ENCODE data around the gene ALKBH5. TPM values are rescaled to one million over a fixed set of nuclear protein-coding genes. Genes with fewer than 3 reads are reported as not detected.

The ALKBH5 gene
- polyA plus RNA-seq, 4 donors = 65.2 to 71.8 (median 68.8) TPM

DNA sequence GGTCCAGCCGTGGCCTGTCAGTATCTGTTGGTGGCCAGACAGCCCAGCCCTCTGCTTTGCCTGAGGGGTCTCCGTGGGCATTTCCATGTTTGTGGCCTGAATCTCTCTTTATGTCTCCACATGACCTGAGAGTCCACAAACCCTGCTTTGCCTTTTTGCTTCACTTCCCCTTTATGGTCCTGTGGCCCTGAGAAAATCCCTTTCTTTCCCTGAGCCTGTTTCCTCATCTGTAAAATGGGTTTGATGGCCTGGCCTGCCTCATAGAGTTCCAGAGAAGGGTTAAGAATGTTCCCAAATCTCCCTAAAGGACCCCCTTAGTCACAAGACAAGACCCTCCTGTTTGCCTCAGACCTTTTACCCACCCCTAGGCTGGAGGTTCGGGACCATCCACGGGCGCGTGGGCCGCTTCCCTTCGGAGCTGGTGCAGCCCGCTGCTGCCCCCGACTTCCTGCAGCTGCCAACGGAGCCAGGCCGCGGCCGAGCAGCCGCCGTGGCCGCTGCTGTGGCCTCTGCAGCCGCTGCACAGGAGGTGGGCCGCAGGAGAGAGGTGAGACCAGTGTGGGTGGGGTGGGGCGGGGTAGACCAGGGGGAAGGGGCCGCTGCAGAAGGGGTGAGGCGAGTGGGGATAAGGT is 26.2 kb upstream of the ALKBH5 start:
- no peak for DNase-seq (ENCODE audit: low read depth in 4 of 4, low spot score in 3 of 4)

DNA sequence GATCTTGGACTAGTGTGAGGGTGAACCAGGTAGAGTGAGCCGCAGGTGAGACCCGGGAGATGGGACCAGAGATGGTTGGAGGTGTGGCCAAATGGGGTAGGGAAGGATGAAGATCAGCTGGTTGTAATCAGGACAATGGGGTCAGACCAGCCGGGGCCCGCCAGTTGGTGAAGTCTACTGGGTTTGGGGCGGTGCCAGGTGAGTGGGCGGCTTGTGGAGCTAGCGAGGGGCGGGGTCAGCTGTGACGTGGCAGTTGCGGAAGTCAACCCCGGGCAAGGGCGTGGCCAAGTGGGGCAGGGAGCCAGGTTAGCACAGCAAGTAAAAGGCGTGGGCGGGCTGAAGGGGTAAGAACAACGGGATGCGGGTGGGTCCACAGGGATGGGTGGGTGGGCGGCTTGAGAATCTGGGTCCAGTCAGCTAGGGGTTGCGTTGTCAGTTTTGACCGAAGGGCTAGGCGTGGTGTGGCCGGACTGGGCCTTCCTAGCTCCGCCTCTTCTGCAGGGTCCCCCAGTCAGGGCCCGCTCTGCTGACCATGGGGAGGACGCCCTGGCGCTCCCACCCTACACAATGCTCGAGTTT is 25.5 kb upstream of the ALKBH5 start:
- DNase-seq (ENCODE audit: low read depth in 4 of 4, low spot score in 3 of 4) = peak; percentile 55 to 74 (median 66)

DNA sequence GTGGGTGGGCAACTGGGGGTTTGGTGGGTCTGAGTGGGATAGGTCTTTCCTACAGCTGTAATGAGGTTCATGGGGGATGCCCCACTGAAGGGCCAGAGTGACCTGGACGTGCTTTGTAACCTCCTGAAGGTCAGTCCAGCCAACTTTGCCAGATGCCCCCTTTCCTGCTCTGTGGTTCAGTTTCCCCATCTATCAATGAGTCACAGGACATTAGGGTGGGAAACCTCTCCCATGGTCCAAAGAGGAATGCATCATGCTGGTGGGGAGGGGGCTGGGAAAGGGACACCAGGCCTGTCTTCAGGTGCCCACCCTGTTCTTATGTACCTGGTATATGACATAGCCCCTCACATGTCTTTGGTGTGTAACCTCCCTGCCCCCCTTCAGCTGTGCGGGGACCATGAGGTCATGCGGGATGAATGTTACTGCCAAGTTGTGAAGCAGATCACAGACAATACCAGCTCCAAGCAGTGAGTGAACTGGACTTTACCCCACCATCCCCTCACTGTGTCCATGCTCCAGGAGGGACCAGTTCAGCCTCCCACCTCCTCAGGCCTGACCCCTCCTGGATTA is 24.0 kb upstream of the ALKBH5 start:
- DNase-seq (ENCODE audit: low read depth in 4 of 4, low spot score in 3 of 4) = no peak

DNA sequence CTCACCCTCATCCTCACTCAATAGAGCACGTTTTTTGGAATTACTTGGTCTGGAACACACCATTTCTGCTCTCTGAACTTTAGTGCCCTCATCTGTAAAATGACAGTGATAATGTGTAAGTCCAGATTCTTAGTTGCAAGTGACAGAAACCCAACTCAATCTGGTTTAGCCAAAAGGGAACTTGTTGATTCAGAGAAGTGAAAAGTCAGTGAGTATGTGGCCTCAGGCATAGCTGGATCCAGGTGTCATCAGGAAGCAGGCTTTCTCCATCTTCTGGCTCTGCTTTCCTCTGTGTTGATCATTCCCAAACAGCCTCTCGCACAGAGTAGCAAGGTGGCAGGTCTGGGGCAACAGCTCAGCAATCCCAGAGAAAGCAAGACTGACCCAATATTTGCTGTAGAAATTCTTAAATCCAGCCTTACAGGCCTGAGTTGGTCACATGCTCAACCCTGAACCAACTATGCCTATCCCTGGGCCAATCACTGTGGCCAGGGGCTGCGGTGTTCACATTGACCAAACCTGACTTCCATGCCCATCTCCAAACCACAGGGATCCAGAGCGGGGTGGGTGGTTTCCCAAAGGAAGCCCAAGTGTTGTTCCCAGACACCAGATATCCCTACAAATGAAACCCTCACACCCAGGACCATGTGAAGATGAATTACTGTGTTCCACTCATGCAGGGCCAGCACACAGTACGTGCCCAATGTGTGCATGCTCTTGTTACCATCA is 23.3 kb upstream of the ALKBH5 start:
- DNase-seq (ENCODE audit: low read depth in 4 of 4, low spot score in 3 of 4) = no peak

DNA sequence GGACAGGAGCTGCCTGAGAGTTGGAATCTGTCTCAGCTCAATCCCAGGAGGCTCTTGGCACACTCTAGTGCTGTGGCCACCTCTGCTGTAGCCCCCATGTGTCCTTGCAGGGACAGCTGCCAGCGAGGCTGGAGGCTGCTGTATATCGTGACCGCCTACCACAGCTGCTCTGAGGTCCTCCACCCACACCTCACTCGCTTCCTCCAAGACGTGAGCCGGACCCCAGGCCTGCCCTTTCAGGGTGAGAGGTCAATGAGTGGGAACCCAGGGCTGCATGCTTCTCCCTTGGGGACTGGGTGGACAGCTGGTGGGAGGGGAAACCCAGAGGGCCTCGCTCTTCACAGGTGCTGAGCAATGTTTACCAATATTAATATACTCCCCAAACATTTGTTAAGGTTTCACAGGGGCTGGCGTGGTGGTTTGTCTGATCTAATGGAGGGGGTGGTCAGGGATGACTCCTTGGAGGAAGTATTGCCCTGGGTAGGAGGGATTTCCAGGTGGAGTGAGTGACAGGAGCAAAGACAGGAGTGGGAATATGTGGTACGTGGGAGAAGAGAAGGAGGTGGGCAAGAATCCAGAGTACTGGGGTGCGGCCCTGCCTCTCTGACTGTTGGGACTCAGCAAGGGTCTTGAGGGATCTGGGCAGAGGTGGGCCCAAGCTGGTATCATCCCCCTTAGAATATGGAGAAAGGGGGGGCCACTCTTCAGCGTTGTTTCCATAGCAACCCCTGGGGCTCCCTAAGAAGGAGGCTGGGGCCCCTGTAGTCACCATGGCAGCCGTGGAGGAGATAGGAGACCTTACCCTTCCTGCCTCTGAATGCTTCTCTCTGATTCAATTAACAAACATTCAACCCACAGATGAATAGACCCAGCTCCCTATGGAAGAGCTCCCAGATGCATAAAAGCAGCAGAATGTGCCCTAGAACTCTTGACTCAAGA is 22.2 kb upstream of the ALKBH5 start:
- no peak for DNase-seq (ENCODE audit: low read depth in 4 of 4, low spot score in 3 of 4)

DNA sequence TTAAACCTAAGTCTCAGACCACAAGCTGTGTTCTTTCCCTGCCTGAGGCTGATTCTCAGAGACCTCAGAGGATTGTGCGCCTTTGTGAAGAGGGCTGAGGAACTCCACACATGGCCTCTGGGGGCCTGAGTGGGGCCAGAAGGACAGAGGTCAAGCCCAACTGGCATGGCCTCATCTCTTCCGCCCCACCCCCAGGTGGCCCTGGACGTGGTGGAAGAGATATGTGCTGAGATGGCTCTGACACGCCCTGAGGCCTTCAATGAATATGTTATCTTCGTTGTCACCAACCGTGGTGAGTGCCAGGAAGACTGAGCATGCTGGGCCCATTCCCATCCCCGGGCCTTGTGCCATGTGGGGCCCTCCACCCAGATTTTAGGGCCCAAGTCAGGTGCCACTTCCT is 20.1 kb upstream of the ALKBH5 start:
- no peak for DNase-seq (ENCODE audit: low read depth in 4 of 4, low spot score in 3 of 4)

DNA sequence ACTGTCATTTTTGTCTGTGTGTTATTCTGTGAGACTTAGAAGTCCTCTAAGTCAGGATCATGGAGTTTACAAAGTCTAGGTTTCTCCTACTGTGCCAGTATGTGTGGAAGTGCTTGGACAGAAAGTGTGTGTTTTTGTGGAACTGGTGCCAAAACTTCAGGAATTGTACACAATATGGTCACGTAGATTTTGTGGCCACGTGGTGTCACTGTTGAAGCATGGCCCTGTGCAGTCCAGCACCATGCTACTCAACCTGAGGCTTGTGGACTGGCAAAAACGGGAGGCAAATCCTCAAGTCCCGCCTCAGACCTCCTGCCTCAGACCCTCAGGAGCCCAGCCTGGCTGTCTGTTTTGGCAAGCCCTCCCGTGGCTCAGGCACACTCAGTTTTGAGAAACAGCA is 16.7 kb upstream of the ALKBH5 start:
- no peak for DNase-seq (ENCODE audit: low read depth in 4 of 4, low spot score in 3 of 4)

DNA sequence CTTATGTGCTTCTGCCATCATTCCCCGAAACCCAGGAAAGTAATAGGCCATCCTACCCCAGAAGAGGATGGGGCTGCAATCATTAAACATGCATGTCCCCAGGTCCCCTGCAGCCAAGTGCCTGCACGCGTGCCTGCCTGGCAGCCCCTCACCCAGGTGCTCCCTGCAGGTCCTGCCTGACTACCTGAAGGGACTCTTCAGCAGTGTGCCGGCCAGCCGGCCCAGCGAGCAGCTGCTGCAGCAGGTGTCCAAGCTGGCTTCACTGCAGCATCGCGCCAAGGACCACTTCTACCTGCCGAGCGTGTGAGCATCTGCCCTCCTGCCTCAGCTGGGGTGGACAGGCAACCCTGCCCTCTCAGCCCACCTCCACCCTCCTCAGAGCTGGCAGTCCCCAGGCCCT is 16.2 kb upstream of the ALKBH5 start:
- DNase-seq (ENCODE audit: low read depth in 4 of 4, low spot score in 3 of 4) = no peak

DNA sequence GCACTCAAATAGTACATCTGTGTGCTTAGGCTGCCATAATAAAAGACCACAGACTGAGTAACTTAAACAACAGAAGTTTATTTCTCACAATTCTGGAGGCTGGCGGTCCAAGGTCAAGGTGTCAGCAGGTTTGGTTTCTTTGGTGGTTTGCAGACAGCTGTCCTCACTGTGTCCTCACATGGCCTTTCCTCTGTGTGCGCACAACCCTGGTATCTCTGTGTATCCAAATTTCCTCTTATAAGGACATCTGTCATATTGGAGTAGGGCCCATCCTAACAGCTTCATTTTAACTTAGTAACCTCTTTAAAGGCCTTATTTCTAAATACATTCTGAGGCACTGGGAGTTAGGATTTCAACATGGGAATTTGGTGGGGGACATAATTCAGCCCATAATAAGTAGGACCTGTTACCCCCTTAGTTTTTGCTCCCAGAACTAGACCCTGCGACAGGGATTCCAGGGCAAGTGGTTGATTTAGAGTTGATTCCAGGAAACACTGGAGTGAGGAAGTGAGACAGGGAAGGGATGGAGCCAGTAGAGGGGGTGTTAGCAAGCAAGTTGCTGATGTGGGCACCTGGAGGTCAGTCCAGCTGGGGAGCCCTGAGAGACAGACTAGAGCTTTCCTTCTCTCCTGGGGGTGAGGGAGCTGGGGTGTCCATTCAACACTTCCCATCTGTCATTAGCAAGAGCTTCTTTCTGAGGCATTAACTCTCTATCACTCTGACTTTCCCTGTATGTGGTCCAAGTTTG is 10.9 kb upstream of the ALKBH5 start:
- DNase-seq (ENCODE audit: low read depth in 4 of 4, low spot score in 3 of 4) = no peak

DNA sequence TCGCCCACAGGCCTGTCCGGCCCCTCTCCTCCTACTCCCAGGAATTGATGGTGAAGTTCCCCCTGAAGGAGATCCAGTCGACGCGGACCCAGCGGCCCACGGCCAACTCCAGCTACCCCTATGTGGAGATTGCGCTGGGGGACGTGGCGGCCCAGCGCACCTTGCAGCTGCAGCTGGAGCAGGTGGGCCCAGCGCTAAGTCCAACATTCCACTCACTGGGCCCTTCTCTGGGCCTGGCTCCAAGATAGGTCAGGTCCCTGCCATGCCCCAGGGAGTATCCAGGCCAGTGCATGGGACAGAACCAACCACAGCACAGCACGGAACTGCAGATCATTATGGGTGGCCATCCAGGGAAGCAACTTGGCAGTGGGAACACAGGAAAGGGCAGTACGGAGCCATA is 9.9 kb upstream of the ALKBH5 start:
- no peak for DNase-seq (ENCODE audit: low read depth in 4 of 4, low spot score in 3 of 4)

DNA sequence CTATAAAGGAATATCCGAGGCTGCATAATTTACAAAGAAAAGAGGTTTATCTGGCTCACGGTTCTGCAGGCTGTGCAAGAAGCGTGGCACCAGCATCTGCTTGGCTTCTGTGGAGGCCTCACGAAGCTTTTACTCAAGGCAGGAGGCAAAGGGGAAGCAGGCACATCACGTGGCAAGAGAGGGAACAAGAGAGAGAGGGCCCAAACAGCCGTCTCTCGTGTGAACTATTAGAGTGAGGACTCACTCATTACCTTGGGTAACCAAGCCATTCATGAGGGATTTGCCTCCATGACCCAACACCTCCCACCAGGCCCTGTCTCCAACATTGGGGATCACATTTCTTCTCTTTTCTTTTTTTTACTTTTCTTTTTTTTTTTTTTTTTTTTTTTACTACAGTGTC is 7.5 kb upstream of the ALKBH5 start:
- no peak for DNase-seq (ENCODE audit: low read depth in 4 of 4, low spot score in 3 of 4)

DNA sequence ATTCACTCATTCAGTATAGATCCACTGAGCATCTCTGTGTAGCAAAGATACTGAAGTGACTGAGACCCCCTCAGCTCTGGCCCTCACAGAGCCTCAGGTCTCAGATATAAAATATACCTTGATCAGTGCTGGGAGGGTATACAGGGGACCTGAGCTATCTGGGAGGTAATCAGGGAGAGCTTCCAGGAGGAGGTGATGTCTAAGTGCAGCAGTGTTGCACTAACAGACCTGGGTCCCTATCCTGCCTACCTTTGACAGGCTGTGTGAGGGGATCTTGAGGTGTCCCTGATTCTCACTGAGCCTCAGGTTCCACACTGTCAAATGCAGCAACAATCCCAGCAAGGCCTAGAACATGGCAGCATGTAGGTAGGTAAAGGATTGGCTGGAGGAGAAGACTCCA is 6.5 kb upstream of the ALKBH5 start:
- DNase-seq (ENCODE audit: low read depth in 4 of 4, low spot score in 3 of 4) = no peak

DNA sequence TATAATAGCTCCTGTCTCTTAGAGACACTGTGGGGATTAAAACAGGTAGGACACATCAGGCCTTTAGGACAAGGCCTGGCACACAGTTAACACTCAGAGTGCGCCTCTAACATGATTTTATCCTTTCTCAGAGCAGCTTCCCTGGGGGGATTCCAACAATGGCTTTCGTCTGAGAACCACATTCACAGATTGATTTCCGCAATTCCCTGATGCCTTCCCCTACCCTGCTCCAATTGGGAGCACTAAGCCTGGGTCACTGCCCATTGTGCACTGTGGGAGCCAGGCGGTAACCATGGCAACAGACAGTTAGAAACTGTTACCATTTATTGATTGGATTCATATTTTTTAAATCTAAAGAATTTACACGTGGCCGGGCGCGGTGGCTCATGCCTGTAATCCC is 5.9 kb upstream of the ALKBH5 start:
- no peak for DNase-seq (ENCODE audit: low read depth in 4 of 4, low spot score in 3 of 4)

DNA sequence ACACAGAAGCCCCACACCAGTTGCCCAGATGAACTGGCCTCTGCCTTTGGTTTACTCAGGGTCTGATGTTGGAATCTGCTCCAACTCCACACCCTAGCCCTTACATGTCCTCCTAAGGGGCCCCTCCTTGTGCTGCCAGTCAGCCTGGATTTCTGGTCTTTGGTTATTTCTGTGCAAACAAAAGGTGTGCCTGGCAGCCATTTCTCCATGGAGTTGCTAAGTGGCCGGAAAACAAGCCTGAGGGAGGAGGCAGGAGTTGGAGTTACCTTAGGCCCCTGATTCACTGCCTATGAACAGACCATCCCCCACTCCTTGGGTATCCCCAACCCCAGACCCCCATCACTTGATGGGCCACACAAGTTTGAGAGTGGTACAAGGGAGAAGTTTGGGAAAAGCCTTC is 4.4 kb upstream of the ALKBH5 start:
- DNase-seq (ENCODE audit: low read depth in 4 of 4, low spot score in 3 of 4) = no peak

DNA sequence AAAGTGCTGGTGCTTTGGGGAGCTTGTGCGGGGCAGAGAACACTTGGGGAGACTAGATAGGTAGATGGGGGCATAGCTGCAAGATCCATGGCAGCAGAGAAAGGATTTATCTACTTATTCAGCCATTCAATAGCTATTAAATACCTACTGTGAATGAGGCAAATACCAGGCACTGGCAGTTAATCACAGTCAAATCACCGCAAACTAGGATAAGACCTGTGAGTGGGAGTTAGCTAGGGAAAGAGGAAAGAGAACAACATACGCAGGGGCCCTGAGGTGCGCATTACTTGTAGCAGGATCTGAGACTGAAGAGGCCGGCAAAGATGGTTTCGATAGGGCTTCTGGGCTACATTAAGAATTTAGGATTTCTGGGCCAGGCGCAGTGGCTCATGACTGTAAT is 3.8 kb upstream of the ALKBH5 start:
- no peak for DNase-seq (ENCODE audit: low read depth in 4 of 4, low spot score in 3 of 4)

DNA sequence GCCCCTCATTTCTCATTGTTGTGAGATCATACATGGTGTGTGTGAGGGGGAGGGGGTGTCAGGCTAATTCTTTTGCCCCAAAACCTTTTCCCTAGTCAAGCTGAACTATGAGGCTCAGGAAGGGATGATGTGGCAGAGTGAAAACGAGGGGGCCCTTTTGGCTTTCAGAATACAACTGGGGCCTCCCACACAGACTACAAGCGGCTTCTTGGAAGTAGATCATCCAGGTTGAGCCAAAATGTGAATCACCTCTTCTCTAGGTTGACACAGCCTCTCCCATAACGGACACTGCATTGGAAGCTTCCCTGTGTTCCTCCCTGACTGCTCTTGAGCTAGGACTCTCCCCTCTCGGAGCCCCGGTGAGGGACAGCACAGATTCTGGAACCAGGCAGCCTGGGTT is 2.3 kb upstream of the ALKBH5 start:
- DNase-seq (ENCODE audit: low read depth in 4 of 4, low spot score in 3 of 4) = no peak

DNA sequence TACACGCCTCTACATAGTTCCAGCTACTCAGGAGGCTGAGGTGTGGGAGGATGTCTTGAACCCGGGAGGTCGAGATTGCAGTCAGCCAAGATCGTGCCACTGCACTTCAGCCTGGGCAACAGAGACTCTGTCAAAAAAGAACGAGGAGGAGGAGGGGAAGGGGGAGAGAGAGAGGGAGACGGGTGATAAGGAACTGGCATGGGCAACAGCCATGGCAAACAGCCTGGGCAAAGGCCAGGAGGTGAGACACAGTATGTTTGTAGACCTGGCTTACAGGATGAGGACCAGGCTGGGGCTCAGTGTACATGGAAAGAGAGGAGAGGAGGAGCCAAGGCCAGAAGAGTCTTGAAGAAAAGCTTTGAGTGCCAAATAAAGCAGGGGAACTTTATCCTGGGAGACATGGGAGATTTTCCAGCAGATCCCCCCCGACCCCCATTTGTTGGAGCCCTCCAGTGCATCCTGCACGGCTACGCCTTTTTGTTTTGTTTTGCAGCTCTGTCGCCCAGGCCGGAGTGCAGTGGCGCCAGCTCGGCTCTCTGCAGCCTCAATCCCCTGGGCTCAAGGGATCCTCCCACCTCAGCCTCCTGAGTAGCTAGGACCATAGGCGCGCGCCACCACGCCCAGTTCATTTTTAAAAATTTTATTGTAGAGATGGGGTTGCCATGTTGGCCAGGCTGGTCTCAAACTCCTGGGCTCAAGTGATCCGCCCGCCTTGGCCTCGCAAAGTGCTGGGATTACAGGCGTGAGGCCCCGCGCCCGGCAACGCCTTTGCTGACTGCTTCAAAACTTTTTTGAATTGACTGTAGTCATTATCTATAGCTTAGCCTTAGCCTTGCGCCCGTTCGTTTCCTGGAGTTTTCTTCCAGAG is 1.3 kb upstream of the ALKBH5 start:
- DNase-seq (ENCODE audit: low read depth in 4 of 4, low spot score in 3 of 4) = no peak

DNA sequence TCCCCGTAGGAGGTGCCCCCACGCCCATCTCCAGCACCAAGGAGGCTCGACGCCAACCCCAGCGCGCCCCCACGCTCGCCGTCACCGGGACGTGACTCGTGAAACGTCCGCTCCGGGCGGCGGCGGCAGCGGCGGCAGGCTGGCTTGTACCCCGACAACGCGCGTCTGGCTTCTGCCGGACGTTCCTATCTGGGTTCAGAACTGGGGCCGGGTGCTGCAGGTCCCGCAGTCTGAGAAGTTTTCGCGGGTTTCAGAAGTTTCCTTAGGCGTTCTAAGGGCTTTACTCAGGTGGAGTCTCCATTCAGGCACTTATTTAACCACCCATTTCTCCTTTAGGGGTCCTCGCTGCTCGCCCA is 672 bp upstream of the ALKBH5 start:
- DNase-seq (ENCODE audit: low read depth in 4 of 4, low spot score in 3 of 4) = no peak
